Keratinocyte (primary cell): ENCODE measurements around the gene ACOT4.

Experiments
- CTCF ChIP-seq, 3 experiments: IDR thresholded peaks in 1 of 3; conservative IDR thresholded peaks in 1 of 3; optimal IDR thresholded peaks in 1 of 3; 2 replicates in 2 of 3; 3 replicates in 1 of 3; pipeline versions ENCODE3 to v1.5.1; 2011; ENCODE audit warnings: low read length in 3 of 3, mild to moderate bottlenecking in 3 of 3, moderate library complexity in 2 of 3, control low read depth in 1 of 3, inconsistent platforms in 1 of 3; ENCODE audit not compliant: insufficient read depth in 2 of 3; ENCODE audit errors: extremely low read depth in 1 of 3
- EZH2 ChIP-seq: IDR thresholded peaks from one replicate; pipeline ENCODE4 v1.6.1; 2012; ENCODE audit warnings: inconsistent platforms, mild to moderate bottlenecking, low read length, moderate library complexity

DNA sequence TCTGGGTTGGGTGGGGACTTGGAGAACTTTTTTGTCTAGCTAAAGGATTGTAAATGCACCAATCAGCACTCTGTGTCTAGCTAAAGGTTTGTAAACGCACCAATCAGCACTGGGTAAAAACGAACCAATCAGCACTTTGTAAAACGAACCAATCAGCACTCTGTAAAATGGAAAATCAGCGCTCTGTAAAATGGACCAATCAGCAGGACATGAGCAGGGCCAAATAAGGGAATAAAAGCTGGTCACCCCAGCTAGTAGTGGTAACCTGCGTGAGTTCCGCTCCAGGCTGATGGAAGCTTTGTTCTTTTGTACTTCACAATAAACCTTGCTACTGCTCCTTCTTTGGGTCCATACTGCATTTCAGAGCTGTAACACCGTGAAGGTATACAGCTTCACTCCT, 24.3 kb upstream of the ACOT4 start:
- TF ChIP-seq CTCF (optimal IDR thresholded peaks at IDR 0.05 in 1 of 3, IDR thresholded peaks at IDR 0.05 in 1 of 3, conservative IDR thresholded peaks at IDR 0.05 in 1 of 3; ENCODE audit: extremely low read depth in 1 of 3, insufficient read depth in 2 of 3, low read length in 3 of 3) (no peak), EZH2 (no peak)
